GM23338 (cell line): ENCODE results near the gene SP9.

Experiments used
- CTCF ChIP-seq, 2 experiments: fragments of 200-600 bp in 1 of 2; sonication (generic) in 1 of 2; conservative IDR thresholded peaks; 2 replicates each; pipeline versions ENCODE4 v1.5.1 to v1.6.1; 2016 to 2017; ENCODE audit warnings: antibody characterized with exemption in 2 of 2, low read depth in 2 of 2, mild to moderate bottlenecking in 2 of 2, moderate library complexity in 1 of 2
- EZH2 ChIP-seq: fragments of 200-600 bp; sonication (generic); IDR thresholded peaks from one replicate; pipeline ENCODE4 v1.8.0; 2017; ENCODE audit warnings: antibody characterized with exemption, mild to moderate bottlenecking, low read depth; ENCODE audit not compliant: unreplicated experiment
- JUNB ChIP-seq: IDR thresholded peaks from one replicate; pipeline ENCODE4 v1.6.1; 2016; ENCODE audit warnings: antibody characterized with exemption; ENCODE audit not compliant: unreplicated experiment
- POLR2AphosphoS5 ChIP-seq: IDR thresholded peaks from 2 replicates; pipeline ENCODE4 v1.6.1; 2016; ENCODE audit warnings: antibody characterized with exemption, low read depth
- REST ChIP-seq: IDR thresholded peaks from one replicate; pipeline ENCODE4 v1.6.1; 2018; ENCODE audit warnings: antibody characterized with exemption; ENCODE audit not compliant: unreplicated experiment
- STAT1 ChIP-seq: IDR thresholded peaks from one replicate; pipeline ENCODE4 v1.6.1; 2016; ENCODE audit warnings: antibody characterized with exemption; ENCODE audit not compliant: unreplicated experiment
- ZNF114 ChIP-seq: fragments of 250-450 bp; sonication (Bioruptor Pico); IDR thresholded peaks from 2 replicates; pipeline ENCODE4 v1.5.0; 2020; ENCODE audit warnings: mild to moderate bottlenecking, moderate library complexity
- TF ChIP-seq, protein P1 (sequence below): fragments of 250-450 bp; sonication (Bioruptor Pico); IDR thresholded peaks from 2 replicates; pipeline ENCODE4 v1.5.0; 2020; ENCODE audit warnings: mild to moderate bottlenecking, moderate library complexity

DNA sequence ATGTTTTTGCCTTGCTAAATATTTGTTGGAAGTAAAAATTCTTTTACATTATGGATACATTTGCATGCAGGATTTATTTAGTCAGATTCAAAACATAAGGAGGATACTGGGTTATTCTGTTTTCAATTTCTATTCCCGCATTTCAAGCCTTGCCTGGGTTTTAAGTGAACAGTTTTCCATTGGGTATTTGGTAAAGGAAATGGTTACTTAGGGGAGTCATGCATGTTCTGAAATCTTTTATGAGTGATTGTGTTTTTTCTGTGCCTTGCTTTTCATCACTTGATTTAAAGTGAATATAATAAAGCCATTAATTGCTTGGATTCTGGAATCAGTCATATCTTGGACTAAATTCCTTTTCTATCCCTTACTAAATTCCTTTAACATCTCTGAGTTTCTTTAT lies 12.0 kb upstream of the SP9 start:
- no peak for TF ChIP-seq EZH2
- no peak for TF ChIP-seq CTCF (conservative IDR thresholded peaks at IDR 0.05; ENCODE audit: low read depth in 2 of 2)
- TF ChIP-seq REST, result no peak
- TF ChIP-seq, protein P1, sequence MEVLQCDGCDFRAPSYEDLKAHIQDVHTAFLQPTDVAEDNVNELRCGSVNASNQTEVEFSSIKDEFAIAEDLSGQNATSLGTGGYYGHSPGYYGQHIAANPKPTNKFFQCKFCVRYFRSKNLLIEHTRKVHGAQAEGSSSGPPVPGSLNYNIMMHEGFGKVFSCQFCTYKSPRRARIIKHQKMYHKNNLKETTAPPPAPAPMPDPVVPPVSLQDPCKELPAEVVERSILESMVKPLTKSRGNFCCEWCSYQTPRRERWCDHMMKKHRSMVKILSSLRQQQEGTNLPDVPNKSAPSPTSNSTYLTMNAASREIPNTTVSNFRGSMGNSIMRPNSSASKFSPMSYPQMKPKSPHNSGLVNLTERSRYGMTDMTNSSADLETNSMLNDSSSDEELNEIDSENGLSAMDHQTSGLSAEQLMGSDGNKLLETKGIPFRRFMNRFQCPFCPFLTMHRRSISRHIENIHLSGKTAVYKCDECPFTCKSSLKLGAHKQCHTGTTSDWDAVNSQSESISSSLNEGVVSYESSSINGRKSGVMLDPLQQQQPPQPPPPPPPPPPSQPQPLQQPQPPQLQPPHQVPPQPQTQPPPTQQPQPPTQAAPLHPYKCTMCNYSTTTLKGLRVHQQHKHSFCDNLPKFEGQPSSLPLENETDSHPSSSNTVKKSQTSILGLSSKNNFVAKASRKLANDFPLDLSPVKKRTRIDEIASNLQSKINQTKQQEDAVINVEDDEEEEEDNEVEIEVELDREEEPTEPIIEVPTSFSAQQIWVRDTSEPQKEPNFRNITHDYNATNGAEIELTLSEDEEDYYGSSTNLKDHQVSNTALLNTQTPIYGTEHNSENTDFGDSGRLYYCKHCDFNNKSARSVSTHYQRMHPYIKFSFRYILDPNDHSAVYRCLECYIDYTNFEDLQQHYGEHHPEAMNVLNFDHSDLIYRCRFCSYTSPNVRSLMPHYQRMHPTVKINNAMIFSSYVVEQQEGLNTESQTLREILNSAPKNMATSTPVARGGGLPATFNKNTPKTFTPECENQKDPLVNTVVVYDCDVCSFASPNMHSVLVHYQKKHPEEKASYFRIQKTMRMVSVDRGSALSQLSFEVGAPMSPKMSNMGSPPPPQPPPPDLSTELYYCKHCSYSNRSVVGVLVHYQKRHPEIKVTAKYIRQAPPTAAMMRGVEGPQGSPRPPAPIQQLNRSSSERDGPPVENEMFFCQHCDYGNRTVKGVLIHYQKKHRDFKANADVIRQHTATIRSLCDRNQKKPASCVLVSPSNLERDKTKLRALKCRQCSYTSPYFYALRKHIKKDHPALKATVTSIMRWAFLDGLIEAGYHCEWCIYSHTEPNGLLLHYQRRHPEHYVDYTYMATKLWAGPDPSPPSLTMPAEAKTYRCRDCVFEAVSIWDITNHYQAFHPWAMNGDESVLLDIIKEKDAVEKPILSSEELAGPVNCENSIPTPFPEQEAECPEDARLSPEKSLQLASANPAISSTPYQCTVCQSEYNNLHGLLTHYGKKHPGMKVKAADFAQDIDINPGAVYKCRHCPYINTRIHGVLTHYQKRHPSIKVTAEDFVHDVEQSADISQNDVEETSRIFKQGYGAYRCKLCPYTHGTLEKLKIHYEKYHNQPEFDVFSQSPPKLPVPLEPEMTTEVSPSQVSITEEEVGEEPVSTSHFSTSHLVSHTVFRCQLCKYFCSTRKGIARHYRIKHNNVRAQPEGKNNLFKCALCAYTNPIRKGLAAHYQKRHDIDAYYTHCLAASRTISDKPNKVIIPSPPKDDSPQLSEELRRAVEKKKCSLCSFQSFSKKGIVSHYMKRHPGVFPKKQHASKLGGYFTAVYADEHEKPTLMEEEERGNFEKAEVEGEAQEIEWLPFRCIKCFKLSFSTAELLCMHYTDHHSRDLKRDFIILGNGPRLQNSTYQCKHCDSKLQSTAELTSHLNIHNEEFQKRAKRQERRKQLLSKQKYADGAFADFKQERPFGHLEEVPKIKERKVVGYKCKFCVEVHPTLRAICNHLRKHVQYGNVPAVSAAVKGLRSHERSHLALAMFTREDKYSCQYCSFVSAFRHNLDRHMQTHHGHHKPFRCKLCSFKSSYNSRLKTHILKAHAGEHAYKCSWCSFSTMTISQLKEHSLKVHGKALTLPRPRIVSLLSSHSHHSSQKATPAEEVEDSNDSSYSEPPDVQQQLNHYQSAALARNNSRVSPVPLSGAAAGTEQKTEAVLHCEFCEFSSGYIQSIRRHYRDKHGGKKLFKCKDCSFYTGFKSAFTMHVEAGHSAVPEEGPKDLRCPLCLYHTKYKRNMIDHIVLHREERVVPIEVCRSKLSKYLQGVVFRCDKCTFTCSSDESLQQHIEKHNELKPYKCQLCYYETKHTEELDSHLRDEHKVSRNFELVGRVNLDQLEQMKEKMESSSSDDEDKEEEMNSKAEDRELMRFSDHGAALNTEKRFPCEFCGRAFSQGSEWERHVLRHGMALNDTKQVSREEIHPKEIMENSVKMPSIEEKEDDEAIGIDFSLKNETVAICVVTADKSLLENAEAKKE (CRISPR knock-in tag), result no peak
- no peak for TF ChIP-seq STAT1
- TF ChIP-seq POLR2AphosphoS5, result no peak
- TF ChIP-seq ZNF114 (CRISPR knock-in tag), result no peak
- no peak for TF ChIP-seq JUNB
